Measurements from ENCODE around the gene MIER3. TPM values are rescaled to one million over a fixed set of nuclear protein-coding genes. Genes with fewer than 3 reads are reported as not detected.

MIER3 gene
- total RNA-seq, 1 donor from 2014 or later = 24.3 TPM

- intact Hi-C loops (cut with micrococcal nuclease) = loop anchor here (1.0 to 5.0 kb wide), 3 partner anchors 238 to 398 kb away; no protein-coding TSS in a partner anchor
These were observed 51.5 kb downstream of the MIER3 start for GRCh38 chr5:56900395-56900794.

GRCh38 chr5:56898213-56898612 lies 53.7 kb downstream of the MIER3 start:
- intact Hi-C loops (cut with micrococcal nuclease) = no loop called here

GRCh38 chr5:56896763-56897162 lies 55.2 kb downstream of the MIER3 start:
- intact Hi-C loops (cut with micrococcal nuclease) = no loop called here

- intact Hi-C loops (cut with micrococcal nuclease) = no loop called here
These were observed 58.5 kb downstream of the MIER3 start for GRCh38 chr5:56893251-56893951.

GRCh38 chr5:56881571-56881970 lies 70.4 kb downstream of the MIER3 start:
- intact Hi-C loops (cut with micrococcal nuclease) = no loop called here

GRCh38 chr5:56876327-56876726 lies 75.6 kb downstream of the MIER3 start:
- intact Hi-C loops (cut with micrococcal nuclease) = no loop called here

- intact Hi-C loops (cut with micrococcal nuclease) = no loop called here
These were observed 78.9 kb downstream of the MIER3 start for GRCh38 chr5:56873056-56873455.

- intact Hi-C loops (cut with micrococcal nuclease) = no loop called here
These were observed 80.1 kb downstream of the MIER3 start for GRCh38 chr5:56871777-56872176.

Other genes with a start within 250 kb of the MIER3 start
- gene MAP3K1, start 136.6 kb downstream of the MIER3 start, total RNA-seq = 40.7 and 41.6 TPM in 2 replicates
- 9.7 and 11.1 TPM in 2 replicates for gene SETD9, start 42.5 kb downstream of the MIER3 start, total RNA-seq
- gene GPBP1, start 221.9 kb upstream of the MIER3 start, total RNA-seq = 79.7 and 90.0 TPM in 2 replicates

Measured in T-helper 2 cell treated with Interferon-gamma antibody and Interleukin-4, amounts not matched to agents 100 ng/mL and 5 ng/mL, for 36 hours (primary cell).